Right kidney (tissue), 1 donor: ENCODE data around the gene IGFBP2.

Source experiments
- DNase-seq: peaks from one replicate; pipeline ENCODE4 v3.0.0-alpha.2; 2016

Gene IGFBP2

GRCh38 chr2:216607277-216607560 is 26.0 kb upstream of the IGFBP2 start:
- DNase-seq = no peak

GRCh38 chr2:216608525-216608924 is 24.7 kb upstream of the IGFBP2 start:
- DNase-seq = no peak

- no peak for DNase-seq
Observed at GRCh38 chr2:216615298-216616082, 17.7 kb upstream of the IGFBP2 start.

DNA sequence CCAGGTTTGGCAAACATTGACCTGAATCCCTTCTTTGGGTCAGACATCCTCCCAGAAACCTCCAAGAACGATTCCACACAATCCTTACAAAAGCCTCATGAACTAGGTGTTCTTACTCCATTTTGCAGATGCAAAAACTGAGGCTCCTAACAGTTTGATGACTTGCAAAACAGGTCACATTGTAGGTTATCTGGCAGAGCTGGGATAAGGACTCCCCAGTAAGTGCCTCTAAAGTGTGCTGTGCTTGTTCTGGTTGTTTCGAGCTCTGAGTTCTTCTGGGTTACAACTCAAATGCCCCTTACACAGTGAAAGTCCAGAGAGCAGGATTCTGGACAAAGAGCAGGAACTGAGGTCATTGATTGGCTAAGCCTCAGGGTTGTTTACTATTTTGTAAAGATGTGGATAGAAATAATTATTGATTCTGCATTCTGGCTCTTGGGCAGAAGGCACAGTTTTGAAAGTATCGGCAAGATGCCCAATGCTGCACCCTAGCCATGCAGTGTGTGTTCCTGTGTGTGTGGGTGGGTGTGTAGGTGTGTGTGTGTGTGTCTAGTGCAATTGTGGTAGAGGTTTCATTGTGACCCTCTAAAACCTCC is 17.0 kb upstream of the IGFBP2 start:
- no peak for DNase-seq

DNA sequence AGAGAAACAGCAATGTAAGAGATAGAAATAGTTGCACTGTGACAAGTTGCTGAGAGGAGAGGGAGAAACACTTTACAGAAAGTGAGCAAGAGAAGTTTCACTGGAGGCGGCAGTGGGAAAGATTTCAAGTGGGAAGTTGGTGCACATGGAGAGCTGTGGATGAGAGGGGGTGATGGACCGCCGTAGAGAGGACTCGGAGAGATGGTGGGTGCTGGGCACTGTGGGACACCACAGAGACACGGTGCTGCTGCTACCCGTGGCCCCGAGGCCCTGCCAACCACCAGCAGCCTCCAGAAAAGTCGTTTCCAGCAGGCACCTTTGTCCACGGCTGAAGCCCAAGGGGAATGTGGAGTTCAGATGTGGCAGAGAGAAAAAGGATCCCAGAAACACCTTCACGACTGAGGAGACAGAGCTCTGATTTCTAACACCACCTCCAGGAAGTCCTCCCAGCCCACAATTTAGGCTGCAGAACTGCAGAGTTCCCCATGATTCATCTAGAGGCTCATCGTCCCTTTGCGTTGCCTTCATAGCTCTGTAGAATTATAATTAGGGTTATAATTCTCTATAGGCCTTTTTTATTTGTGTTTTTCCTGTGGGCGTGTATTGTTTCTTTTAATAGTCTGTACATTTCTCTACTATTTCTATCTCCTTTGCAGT is 15.9 kb upstream of the IGFBP2 start:
- DNase-seq = no peak

- no peak for DNase-seq
Observed at GRCh38 chr2:216618785-216619184, 14.4 kb upstream of the IGFBP2 start.

GRCh38 chr2:216619411-216620393 is 13.5 kb upstream of the IGFBP2 start:
- no peak for DNase-seq

- no peak for DNase-seq
Observed at GRCh38 chr2:216620786-216621185, 12.4 kb upstream of the IGFBP2 start.

- no peak for DNase-seq
Observed at GRCh38 chr2:216621292-216621691, 11.9 kb upstream of the IGFBP2 start.

DNA sequence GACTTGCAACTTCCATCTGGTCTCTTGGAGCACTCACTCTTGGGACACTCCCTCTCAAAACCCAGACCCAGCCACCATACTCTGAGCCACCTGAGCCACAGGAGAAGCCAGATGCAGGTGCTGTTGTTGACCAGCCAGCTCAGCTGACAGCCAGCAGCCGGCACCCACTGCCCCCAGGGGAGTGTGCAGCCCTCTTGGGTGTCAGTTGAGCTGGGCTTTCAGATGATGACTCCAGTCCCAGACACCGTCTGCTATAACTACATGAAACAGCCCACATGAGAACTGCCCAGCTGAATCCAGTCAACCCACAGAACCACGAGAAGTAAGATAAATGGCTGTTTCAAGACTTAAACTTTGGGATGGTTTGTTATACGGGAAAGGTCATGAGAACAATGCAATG is 10.7 kb upstream of the IGFBP2 start:
- no peak for DNase-seq

- no peak for DNase-seq
Observed at GRCh38 chr2:216624251-216624650, 9.0 kb upstream of the IGFBP2 start.

- DNase-seq = no peak
Observed at GRCh38 chr2:216626168-216626874, 6.9 kb upstream of the IGFBP2 start.

DNA sequence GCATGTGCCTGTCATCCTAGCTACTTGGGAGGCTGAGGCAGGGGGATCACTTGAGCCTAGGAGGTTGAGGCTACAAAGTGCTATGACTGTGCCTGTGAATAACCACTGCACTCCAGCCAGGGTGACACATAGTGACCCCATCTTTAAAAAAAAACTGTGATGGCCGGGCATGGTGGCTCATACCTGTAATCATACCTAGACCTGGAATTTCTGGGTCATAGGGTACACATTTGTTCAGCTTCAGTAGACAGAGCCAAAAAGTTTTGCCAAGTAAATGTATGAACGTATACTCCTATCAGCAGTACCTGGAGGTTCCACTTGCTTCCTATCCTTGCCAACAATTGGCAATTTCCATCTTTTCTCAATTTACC is 6.4 kb upstream of the IGFBP2 start:
- no peak for DNase-seq

DNA sequence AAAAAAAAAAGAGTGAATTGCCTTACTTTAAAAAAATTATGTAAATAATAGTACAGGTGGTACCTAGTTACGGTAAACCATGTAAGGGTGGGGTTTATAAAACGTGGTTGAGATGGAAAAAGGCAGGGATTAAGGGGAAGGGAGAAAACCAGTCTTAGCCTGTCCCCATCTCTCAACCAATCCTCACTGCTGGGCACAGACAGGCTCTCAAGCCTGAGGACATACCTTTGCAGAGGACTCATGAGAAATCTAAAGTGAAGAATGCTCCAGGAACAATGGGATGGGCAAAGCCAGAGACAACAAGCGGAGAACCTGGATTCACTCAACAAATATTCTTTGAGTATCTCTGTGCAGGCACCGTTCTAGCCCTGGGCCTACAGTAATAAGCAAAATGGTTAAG is 3.4 kb upstream of the IGFBP2 start:
- DNase-seq = no peak

- DNase-seq = peak; percentile 31
Observed at GRCh38 chr2:216632346-216632951, 771 bp upstream of the IGFBP2 start.

DNA sequence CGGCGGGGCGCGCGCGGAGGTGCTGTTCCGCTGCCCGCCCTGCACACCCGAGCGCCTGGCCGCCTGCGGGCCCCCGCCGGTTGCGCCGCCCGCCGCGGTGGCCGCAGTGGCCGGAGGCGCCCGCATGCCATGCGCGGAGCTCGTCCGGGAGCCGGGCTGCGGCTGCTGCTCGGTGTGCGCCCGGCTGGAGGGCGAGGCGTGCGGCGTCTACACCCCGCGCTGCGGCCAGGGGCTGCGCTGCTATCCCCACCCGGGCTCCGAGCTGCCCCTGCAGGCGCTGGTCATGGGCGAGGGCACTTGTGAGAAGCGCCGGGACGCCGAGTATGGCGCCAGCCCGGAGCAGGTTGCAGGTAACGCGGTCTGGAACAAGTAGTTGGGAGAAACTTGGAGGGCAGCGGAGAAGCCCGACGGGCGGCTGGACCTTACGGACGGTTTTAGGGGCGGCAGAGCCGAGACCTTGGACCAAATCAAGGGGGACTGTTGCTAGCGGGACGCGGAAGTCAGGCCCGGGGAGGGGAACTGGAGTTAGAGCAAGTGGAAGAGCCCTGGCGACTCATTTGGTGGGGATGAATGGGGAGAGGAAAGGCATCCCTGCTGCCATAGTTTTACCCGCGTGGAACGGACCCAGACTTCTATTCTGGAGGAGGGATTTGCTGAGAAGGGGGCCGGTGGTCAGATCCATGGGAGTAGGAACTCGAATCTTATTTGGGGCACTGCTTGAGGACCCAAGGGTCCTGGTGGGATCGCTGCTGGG is 573 bp downstream of the IGFBP2 start:
- DNase-seq = peak; percentile 82

DNA sequence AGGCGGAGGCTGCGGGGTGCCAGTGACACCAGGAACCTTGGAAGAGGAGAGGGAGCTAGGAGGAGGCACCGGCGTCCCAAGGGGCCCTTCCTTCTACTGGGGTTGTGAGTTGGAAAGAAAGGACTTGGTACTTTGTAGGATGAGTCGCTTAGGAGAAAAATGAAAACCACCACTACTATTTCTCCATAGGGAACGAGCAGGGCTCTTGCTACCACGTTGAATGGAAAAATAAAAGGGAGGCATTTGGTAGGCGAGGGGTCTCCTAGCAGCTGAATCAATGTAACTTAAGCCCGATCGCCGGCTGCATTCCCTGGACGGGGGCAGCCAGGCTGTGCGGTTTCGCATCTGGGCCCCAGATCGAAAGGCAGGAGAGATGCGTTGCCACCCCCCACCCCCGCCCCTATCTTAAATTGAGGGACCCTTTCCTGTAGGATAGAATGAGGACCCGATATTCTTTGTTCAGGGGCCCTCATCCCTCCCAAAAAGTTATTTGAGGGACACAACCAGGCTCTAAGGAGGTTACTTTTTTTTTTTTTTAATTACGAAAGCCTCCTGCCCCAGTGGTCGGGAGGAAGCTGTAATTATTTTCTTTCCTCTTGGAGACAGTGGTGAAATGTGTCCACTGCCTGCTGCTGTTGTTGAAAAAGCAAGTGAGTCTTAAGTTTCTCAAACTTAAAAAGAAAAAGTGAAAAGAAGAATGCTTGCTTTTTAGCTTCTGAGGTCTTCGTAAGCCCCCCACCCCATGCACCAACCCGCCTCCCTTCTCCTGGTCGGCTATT is 1.3 kb downstream of the IGFBP2 start:
- DNase-seq = no peak

DNA sequence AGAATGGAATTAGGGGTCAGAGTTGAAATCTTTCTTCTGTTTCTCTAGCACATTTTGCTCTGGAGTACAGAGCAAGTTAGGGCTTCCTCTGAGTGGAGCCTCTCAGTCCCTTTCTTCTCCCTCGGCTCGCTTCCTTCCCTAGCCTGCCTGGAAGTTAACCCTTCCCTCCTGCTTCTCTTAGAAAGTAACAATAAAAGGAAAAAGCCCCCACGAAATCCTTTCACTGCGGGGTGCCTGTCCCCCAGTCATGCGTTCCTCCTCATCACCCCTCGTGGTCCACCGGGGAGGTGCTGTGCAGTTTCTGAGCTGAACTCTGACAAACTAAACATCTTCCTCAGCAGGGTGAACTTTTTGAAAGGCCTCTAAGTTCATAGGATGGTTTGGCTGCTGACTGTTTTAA is 2.0 kb downstream of the IGFBP2 start:
- DNase-seq = peak; percentile 63

- peak; percentile 65 for DNase-seq
Observed at GRCh38 chr2:216635701-216636550, 2.7 kb downstream of the IGFBP2 start.
